Measurements from ENCODE around the gene AHNAK2.

- TF ChIP-seq CTCF (IDR thresholded peaks at IDR 0.05; ENCODE audit: insufficient read depth, low read length, poor library complexity, severe bottlenecking) (no peak), EZH2phosphoT487 (conservative IDR thresholded peaks at IDR 0.05; ENCODE audit: low read length) (no peak)
Observed at GRCh38 chr14:104992501-104992900, 14.3 kb upstream of the AHNAK2 start.
